WTC11 (cell line): ENCODE measurements around the gene FLT4. TPM values are rescaled to one million over a fixed set of nuclear protein-coding genes. Genes with fewer than 3 reads are reported as not detected.

ENCODE experiments used
- ATAC-seq: fragments of 200-7000 bp; cut with Tn5 transposase; 2 replicates; pipeline ENCODE4 v1.10.0; 2021; ENCODE audit warnings: mild to moderate bottlenecking, moderate library complexity
- CTCF ChIA-PET: fragments of 300-600 bp; sonication (Branson Sonifier 250); formaldehyde crosslinking; loops from one replicate; lab custom pipeline; 2021; ENCODE audit warnings: antibody characterized with exemption; lab: Charles Lee
- POLR2A ChIA-PET: fragments of 350-600 bp; sonication (Branson Sonifier 250); formaldehyde crosslinking; loops from one replicate; lab custom pipeline; 2021; ENCODE audit warnings: antibody characterized with exemption; lab: Charles Lee
- DNase-seq: peaks from one replicate; pipeline ENCODE4 v3.0.0; 2021; ENCODE audit warnings: low spot score
- H3K27ac Mint-ChIP-seq: 2 replicates; pipeline ENCODE4 v1.8.0; 2021; ENCODE audit warnings: mixed read lengths
- H3K27me3 Mint-ChIP-seq: 2 replicates; pipeline ENCODE4 v1.8.0; 2021; ENCODE audit warnings: low read depth, mild to moderate bottlenecking, moderate library complexity, mixed read lengths
- H3K36me3 Mint-ChIP-seq: 2 replicates; pipeline ENCODE4 v1.8.0; 2021; ENCODE audit warnings: mixed read lengths
- H3K4me1 Mint-ChIP-seq: 2 replicates; pipeline ENCODE4 v1.8.0; 2022; ENCODE audit warnings: mixed read lengths
- H3K4me3 Mint-ChIP-seq: 2 replicates; pipeline ENCODE4 v1.8.0; 2021; ENCODE audit warnings: mild to moderate bottlenecking, moderate library complexity, mixed read lengths
- H3K9me3 Mint-ChIP-seq: 2 replicates; pipeline ENCODE4 v1.8.0; 2021; ENCODE audit warnings: mixed read lengths
- HMGA2 ChIP-seq: fragments of 250-450 bp; sonication (Bioruptor Pico); IDR thresholded peaks from 2 replicates; pipeline ENCODE4 v1.4.0; 2021; ENCODE audit warnings: mild to moderate bottlenecking, moderate library complexity
- SMAD3 ChIP-seq: sonication (generic); formaldehyde crosslinking; IDR thresholded peaks from 2 replicates; pipeline ENCODE4 v1.8.0; 2022; ENCODE audit warnings: missing genetic modification reagents, mild to moderate bottlenecking, borderline replicate concordance
- TCF7 ChIP-seq: sonication (generic); formaldehyde crosslinking; IDR thresholded peaks from 2 replicates; pipeline ENCODE4 v1.8.0; 2022; ENCODE audit warnings: mild to moderate bottlenecking, low read depth, missing genetic modification reagents, moderate library complexity
- TEAD4 ChIP-seq: sonication (generic); formaldehyde crosslinking; IDR thresholded peaks from 2 replicates; pipeline ENCODE4 v1.8.0; 2022; ENCODE audit warnings: mild to moderate bottlenecking, missing genetic modification reagents
- USF1 ChIP-seq: sonication (generic); formaldehyde crosslinking; IDR thresholded peaks from 2 replicates; pipeline ENCODE4 v1.8.0; 2022; ENCODE audit warnings: mild to moderate bottlenecking, missing genetic modification reagents
- USF2 ChIP-seq: sonication (generic); formaldehyde crosslinking; IDR thresholded peaks from 2 replicates; pipeline ENCODE4 v1.8.1; 2023; ENCODE audit warnings: mild to moderate bottlenecking, missing genetic modification reagents, moderate library complexity
- ZNF219 ChIP-seq: sonication (generic); formaldehyde crosslinking; IDR thresholded peaks from 2 replicates; pipeline ENCODE4 v1.8.0; 2023; ENCODE audit warnings: missing genetic modification reagents, mild to moderate bottlenecking, borderline replicate concordance
- total RNA-seq: library from RNA; stranded (reverse); gene quantifications from 3 replicates; pipeline ENCODE4 v1.2.3, GENCODE V29; 2021
- TF ChIP-seq, protein P1 (sequence below): sonication (generic); formaldehyde crosslinking; IDR thresholded peaks from 2 replicates; pipeline ENCODE4 v1.8.1; 2023; ENCODE audit warnings: mild to moderate bottlenecking, missing genetic modification reagents
- TF ChIP-seq, protein P2 (sequence below): sonication (generic); formaldehyde crosslinking; IDR thresholded peaks from 2 replicates; pipeline ENCODE4 v1.8.0; 2023; ENCODE audit warnings: missing genetic modification reagents, mild to moderate bottlenecking, borderline replicate concordance
- TF ChIP-seq, protein P3 (sequence below): sonication (generic); formaldehyde crosslinking; IDR thresholded peaks from 2 replicates; pipeline ENCODE4 v1.8.0; 2023; ENCODE audit warnings: missing genetic modification reagents
- TF ChIP-seq, protein P4 (sequence below): fragments of 250-450 bp; sonication (Bioruptor Pico); IDR thresholded peaks from 2 replicates; pipeline ENCODE4 v1.8.0; 2021; ENCODE audit warnings: mild to moderate bottlenecking
- TF ChIP-seq, protein P5 (sequence below): sonication (generic); formaldehyde crosslinking; IDR thresholded peaks from 2 replicates; pipeline ENCODE4 v1.8.1; 2022; ENCODE audit warnings: low read depth, missing genetic modification reagents, borderline replicate concordance

Gene FLT4
- total RNA-seq, 1 experiment from 2014 or later = 12.4 TPM

- Mint-ChIP-seq H3K27me3 (no peaks in the 10 kb centered on the region; the same call in 1 of the 2 replicates), H3K9me3 (no peaks in the 10 kb centered on the region), H3K36me3 (no peaks in the 10 kb centered on the region), H3K27ac (no peak overlapping the region), H3K4me3 (no peak overlapping the region), H3K4me1 (no peaks in the 10 kb centered on the region)
- no peak for ATAC-seq
- peak; percentile 7 for DNase-seq
- ChIA-PET CTCF (interaction anchor here (0.8 to 4.1 kb wide), 3 partner anchors 8 to 78 kb away, joined by 3 to 30 read pairs (median 3); partner anchors contain the start of gene FLT4), POLR2A (no interaction called here)
- TF ChIP-seq TEAD4 (CRISPR knock-in tag) = no peak
- TF ChIP-seq TCF7 (CRISPR knock-in tag) = no peak
- TF ChIP-seq, protein P1, sequence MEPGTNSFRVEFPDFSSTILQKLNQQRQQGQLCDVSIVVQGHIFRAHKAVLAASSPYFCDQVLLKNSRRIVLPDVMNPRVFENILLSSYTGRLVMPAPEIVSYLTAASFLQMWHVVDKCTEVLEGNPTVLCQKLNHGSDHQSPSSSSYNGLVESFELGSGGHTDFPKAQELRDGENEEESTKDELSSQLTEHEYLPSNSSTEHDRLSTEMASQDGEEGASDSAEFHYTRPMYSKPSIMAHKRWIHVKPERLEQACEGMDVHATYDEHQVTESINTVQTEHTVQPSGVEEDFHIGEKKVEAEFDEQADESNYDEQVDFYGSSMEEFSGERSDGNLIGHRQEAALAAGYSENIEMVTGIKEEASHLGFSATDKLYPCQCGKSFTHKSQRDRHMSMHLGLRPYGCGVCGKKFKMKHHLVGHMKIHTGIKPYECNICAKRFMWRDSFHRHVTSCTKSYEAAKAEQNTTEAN = no peak
Observed at GRCh38 chr5:180640861-180641565, 8.4 kb downstream of the FLT4 start.

DNA sequence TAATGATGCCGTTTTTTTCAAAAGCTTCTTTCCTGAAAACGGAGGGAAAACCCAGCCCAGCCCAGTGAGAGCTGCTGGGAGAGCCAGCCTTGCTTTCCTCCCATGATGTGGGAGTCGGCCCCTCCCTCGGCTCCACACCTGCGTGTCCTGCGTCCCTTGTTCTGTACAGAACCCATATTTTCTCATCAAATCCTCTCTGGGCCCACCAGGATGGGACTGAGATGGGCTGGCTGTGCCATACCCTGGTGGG, 8.9 kb downstream of the FLT4 start:
- no peak overlapping the region for H3K27ac Mint-ChIP-seq
- TF ChIP-seq SMAD3 (CRISPR knock-in tag) (no peak), HMGA2 (CRISPR knock-in tag) (no peak), USF1 (CRISPR knock-in tag) (no peak), USF2 (CRISPR knock-in tag) (no peak), ZNF219 (no peak)
- TF ChIP-seq, protein P2, sequence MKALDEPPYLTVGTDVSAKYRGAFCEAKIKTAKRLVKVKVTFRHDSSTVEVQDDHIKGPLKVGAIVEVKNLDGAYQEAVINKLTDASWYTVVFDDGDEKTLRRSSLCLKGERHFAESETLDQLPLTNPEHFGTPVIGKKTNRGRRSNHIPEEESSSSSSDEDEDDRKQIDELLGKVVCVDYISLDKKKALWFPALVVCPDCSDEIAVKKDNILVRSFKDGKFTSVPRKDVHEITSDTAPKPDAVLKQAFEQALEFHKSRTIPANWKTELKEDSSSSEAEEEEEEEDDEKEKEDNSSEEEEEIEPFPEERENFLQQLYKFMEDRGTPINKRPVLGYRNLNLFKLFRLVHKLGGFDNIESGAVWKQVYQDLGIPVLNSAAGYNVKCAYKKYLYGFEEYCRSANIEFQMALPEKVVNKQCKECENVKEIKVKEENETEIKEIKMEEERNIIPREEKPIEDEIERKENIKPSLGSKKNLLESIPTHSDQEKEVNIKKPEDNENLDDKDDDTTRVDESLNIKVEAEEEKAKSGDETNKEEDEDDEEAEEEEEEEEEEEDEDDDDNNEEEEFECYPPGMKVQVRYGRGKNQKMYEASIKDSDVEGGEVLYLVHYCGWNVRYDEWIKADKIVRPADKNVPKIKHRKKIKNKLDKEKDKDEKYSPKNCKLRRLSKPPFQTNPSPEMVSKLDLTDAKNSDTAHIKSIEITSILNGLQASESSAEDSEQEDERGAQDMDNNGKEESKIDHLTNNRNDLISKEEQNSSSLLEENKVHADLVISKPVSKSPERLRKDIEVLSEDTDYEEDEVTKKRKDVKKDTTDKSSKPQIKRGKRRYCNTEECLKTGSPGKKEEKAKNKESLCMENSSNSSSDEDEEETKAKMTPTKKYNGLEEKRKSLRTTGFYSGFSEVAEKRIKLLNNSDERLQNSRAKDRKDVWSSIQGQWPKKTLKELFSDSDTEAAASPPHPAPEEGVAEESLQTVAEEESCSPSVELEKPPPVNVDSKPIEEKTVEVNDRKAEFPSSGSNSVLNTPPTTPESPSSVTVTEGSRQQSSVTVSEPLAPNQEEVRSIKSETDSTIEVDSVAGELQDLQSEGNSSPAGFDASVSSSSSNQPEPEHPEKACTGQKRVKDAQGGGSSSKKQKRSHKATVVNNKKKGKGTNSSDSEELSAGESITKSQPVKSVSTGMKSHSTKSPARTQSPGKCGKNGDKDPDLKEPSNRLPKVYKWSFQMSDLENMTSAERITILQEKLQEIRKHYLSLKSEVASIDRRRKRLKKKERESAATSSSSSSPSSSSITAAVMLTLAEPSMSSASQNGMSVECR = no peak
- TF ChIP-seq, protein P3, sequence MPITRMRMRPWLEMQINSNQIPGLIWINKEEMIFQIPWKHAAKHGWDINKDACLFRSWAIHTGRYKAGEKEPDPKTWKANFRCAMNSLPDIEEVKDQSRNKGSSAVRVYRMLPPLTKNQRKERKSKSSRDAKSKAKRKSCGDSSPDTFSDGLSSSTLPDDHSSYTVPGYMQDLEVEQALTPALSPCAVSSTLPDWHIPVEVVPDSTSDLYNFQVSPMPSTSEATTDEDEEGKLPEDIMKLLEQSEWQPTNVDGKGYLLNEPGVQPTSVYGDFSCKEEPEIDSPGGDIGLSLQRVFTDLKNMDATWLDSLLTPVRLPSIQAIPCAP (CRISPR knock-in tag) = no peak
- TF ChIP-seq, protein P4, sequence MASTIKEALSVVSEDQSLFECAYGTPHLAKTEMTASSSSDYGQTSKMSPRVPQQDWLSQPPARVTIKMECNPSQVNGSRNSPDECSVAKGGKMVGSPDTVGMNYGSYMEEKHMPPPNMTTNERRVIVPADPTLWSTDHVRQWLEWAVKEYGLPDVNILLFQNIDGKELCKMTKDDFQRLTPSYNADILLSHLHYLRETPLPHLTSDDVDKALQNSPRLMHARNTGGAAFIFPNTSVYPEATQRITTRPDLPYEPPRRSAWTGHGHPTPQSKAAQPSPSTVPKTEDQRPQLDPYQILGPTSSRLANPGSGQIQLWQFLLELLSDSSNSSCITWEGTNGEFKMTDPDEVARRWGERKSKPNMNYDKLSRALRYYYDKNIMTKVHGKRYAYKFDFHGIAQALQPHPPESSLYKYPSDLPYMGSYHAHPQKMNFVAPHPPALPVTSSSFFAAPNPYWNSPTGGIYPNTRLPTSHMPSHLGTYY (CRISPR knock-in tag) = no peak
- TF ChIP-seq, protein P5, sequence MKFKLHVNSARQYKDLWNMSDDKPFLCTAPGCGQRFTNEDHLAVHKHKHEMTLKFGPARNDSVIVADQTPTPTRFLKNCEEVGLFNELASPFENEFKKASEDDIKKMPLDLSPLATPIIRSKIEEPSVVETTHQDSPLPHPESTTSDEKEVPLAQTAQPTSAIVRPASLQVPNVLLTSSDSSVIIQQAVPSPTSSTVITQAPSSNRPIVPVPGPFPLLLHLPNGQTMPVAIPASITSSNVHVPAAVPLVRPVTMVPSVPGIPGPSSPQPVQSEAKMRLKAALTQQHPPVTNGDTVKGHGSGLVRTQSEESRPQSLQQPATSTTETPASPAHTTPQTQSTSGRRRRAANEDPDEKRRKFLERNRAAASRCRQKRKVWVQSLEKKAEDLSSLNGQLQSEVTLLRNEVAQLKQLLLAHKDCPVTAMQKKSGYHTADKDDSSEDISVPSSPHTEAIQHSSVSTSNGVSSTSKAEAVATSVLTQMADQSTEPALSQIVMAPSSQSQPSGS = no peak

More for the DNA sequence above, 8.9 kb downstream of the FLT4 start:
- ChIA-PET CTCF (interaction anchor here (1.2 to 4.1 kb wide), 2 partner anchors 9 to 21 kb away, joined by 3 to 30 read pairs; partner anchors contain the start of gene FLT4), POLR2A (no interaction called here)
- Mint-ChIP-seq H3K4me1 (no peaks in the 10 kb centered on the region), H3K27me3 (no peaks in the 10 kb centered on the region), H3K4me3 (no peak overlapping the region), H3K9me3 (no peaks in the 10 kb centered on the region), H3K36me3 (no peaks in the 10 kb centered on the region)
- DNase-seq (no peak), ATAC-seq (no peak)
